ENCODE measurements around the gene ZBTB46. TPM values are rescaled to one million over a fixed set of nuclear protein-coding genes. Genes with fewer than 3 reads are reported as not detected.

The ZBTB46 gene
- polyA plus RNA-seq, 1 experiment: 2.0 TPM

DNA sequence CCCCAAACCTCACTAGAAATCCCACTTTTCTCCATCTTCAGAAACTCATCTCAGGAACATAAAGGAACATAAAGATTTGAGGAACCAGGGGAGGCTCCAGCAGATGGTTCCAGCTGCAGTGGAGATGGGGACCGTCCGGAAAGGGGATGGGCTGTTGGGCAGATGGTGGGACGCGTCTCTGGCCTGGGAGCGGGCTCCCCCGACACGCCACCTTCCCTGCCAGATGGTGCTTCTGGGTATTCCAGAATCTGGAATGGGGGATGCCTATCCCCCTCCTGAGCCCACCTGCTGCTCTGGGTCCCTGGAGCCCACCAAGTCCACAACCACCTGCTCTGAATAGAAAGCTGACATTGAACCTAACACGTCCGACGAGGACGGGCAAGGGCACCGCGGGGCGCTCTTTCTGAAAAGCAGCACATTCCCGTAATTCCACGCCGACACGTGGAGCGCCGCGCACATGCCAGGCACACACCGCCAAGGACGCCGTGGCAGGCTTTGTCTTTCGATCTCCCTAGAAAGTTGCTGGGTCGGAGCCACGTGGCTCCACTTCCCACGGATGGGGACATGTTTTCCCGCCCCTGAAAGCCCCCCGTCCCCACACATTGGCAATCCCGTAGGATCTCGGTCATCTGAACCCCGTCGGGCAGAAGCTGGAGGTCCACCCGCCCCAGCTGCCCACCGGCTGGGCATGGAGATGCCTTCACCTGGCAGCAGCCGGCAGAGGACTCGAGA is 64.2 kb downstream of the ZBTB46 start:
- no peaks in the 10 kb centered on the region for H3K27me3 ChIP-seq (ENCODE audit: control insufficient read depth, insufficient read depth, low read length)
- peaks cover 10% of the 10 kb centered on the region; the same call in 1 of the 2 replicates for H3K9me3 ChIP-seq (ENCODE audit: control insufficient read depth, insufficient read depth, low read length)
- POLR2A ChIA-PET: interaction anchor here (0.6 kb wide), 1 partner anchor 246 kb away, joined by 4 read pairs; no protein-coding TSS in a partner anchor
- H3K27ac ChIP-seq (ENCODE audit: low read depth, low read length): no peak overlapping the region
- DNase-seq (ENCODE audit: low read depth, low spot score): no peak
- TF ChIP-seq, protein P1, sequence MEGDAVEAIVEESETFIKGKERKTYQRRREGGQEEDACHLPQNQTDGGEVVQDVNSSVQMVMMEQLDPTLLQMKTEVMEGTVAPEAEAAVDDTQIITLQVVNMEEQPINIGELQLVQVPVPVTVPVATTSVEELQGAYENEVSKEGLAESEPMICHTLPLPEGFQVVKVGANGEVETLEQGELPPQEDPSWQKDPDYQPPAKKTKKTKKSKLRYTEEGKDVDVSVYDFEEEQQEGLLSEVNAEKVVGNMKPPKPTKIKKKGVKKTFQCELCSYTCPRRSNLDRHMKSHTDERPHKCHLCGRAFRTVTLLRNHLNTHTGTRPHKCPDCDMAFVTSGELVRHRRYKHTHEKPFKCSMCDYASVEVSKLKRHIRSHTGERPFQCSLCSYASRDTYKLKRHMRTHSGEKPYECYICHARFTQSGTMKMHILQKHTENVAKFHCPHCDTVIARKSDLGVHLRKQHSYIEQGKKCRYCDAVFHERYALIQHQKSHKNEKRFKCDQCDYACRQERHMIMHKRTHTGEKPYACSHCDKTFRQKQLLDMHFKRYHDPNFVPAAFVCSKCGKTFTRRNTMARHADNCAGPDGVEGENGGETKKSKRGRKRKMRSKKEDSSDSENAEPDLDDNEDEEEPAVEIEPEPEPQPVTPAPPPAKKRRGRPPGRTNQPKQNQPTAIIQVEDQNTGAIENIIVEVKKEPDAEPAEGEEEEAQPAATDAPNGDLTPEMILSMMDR (IDR thresholded peaks at IDR 0.05; ENCODE audit: low read depth, low read length): no peak
- H3K4me3 ChIP-seq (ENCODE audit: low read depth, low read length): no peak overlapping the region
- CTCF ChIA-PET: interaction anchor here (1.3 kb wide), 1 partner anchor 9 kb away, joined by 3 read pairs; no protein-coding TSS in a partner anchor

DNA sequence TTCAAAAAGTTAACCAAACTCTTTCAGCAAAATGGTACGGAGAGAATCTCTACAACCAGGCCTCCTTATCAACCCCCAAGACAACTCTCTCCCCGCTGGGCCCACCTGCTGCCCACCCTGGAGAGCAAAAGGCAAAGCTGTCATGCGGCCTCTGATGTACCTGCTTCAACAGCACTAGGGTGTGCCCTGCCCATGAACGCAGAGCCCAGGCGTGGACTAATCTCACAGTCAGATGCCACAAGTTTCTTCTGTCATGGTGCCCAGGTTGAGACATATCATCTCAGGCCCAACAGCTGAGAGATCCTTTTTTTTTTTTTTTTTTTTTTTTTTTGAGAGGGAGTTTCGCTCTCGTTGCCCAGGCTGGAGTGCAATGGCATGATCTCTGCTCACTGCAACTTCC is 65.2 kb downstream of the ZBTB46 start:
- ChIA-PET CTCF (interaction anchor here (0.6 to 1.3 kb wide), 2 partner anchors 10 to 14 kb away, joined by 3 to 4 read pairs; no protein-coding TSS in a partner anchor), POLR2A (no interaction called here)
- H3K9me3 ChIP-seq (ENCODE audit: control insufficient read depth, insufficient read depth, low read length): peaks cover 3% of the 10 kb centered on the region; the same call in 1 of the 2 replicates

DNA sequence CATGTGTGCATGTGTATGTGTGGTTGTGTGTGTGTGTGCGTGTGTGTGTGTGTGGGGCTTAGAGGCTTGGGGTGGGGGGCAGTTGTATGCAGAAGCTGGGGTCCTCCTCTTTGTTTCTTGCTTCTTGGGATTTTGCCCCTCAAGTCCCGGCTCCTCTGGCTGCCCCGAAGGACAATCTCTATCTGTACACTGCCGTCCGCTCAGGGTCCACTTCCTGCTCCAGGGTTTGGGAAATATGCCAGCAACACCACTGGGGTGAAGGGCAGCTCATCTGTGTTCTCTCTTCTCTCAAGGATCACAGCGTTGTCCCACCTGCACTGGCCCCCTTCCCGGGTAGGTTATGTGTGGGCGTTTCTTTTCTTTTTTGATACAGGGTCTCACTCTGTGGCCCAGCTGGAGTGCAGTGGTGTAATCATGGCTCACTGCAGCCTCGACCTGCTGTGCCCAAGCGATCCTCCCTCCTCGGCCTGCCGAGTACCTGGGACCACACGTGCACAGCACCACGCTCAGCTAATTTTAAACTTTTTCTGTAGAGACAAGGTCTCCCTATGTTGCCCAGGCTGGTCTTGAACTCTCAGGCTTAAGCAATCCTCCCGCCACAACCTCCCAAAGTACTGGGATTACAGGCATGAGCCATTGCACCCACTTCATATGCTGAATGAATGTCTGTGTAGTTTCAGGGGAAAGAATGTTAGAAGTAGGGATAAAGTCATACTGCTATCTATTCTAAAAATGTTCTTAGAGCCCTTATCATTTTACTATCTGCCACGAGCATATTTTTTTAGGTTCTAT is 65.8 kb downstream of the ZBTB46 start:
- Histone ChIP-seq H3K9me3 (ENCODE audit: control insufficient read depth, insufficient read depth, low read length) (no peaks in the 10 kb centered on the region; the same call in 1 of the 2 replicates), H3K27ac (ENCODE audit: low read depth, low read length) (no peak overlapping the region), H3K27me3 (ENCODE audit: control insufficient read depth, insufficient read depth, low read length) (no peaks in the 10 kb centered on the region), H3K4me3 (ENCODE audit: low read depth, low read length) (no peak overlapping the region)
- POLR2A ChIA-PET: no interaction called here
- TF ChIP-seq, protein P1 (IDR thresholded peaks at IDR 0.05; ENCODE audit: low read depth, low read length): no peak
- CTCF ChIA-PET: interaction anchor here (0.6 kb wide), 1 partner anchor 13 kb away, joined by 4 read pairs; no protein-coding TSS in a partner anchor
- DNase-seq (ENCODE audit: low read depth, low spot score): no peak

More for the DNA sequence above, 65.2 kb downstream of the ZBTB46 start:
- H3K27ac ChIP-seq (ENCODE audit: low read depth, low read length): no peak overlapping the region
- no peaks in the 10 kb centered on the region for H3K27me3 ChIP-seq (ENCODE audit: control insufficient read depth, insufficient read depth, low read length)
- no peak for DNase-seq (ENCODE audit: low read depth, low spot score)
- no peak overlapping the region for H3K4me3 ChIP-seq (ENCODE audit: low read depth, low read length)
- TF ChIP-seq, protein P1 (IDR thresholded peaks at IDR 0.05; ENCODE audit: low read depth, low read length): no peak

DNA sequence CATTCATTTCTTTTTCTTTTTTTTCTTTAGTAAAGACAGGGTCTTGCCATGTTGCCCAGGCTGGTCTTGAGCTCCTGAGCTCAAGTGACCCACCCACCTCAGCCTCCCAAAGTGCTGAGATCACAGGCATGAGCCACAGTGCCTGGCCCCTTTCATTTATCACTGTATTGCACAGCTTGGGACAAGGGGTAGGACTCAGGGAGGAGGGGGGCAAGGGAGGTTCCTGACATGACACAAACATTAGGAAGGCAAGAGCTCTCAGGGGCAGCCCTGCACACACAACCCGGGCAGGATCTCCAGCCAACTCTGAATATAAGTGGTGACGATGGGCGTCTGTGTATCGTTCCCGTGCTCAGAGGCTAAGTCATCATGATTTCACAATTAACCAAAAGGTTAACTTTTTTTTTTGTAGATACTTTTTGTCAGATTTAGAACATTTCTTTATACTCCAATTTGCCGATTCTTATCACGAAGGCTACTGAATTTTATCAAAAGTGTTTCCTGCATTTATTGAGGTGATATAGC is 71.6 kb downstream of the ZBTB46 start:
- CTCF ChIA-PET: interaction anchor here (0.6 kb wide), 1 partner anchor 112 kb away, joined by 3 read pairs; no protein-coding TSS in a partner anchor
- POLR2A ChIA-PET: no interaction called here
- Histone ChIP-seq H3K27ac (ENCODE audit: low read depth, low read length) (no peak overlapping the region), H3K4me3 (ENCODE audit: low read depth, low read length) (no peak overlapping the region), H3K27me3 (ENCODE audit: control insufficient read depth, insufficient read depth, low read length) (no peaks in the 10 kb centered on the region), H3K9me3 (ENCODE audit: control insufficient read depth, insufficient read depth, low read length) (no peaks in the 10 kb centered on the region; the same call in 1 of the 2 replicates)
- TF ChIP-seq, protein P1 (IDR thresholded peaks at IDR 0.05; ENCODE audit: low read depth, low read length): no peak
- DNase-seq (ENCODE audit: low read depth, low spot score): no peak
